CD4-positive, alpha-beta T cell (primary cell): ENCODE measurements around the gene RIC3. TPM values are rescaled to one million over a fixed set of nuclear protein-coding genes. Genes with fewer than 3 reads are reported as not detected.

ENCODE experiments used
- ATAC-seq: fragments of 200-7000 bp; cut with Tn5 transposase; one replicate; pipeline ENCODE4 v1.10.0; 2022; ENCODE audit warnings: mild to moderate bottlenecking; ENCODE audit not compliant: poor library complexity
- CTCF ChIA-PET: fragments of 350-600 bp; sonication (Branson Sonifier 250); formaldehyde crosslinking; loops from one replicate; lab custom pipeline; 2021; ENCODE audit warnings: antibody characterized with exemption, inconsistent platforms; lab: Charles Lee
- POLR2A ChIA-PET: fragments of 350-600 bp; sonication (Branson Sonifier 250); formaldehyde crosslinking; loops from one replicate; lab custom pipeline; 2021; ENCODE audit warnings: antibody characterized with exemption, inconsistent platforms; lab: Charles Lee
- DNase-seq, 14 experiments: peaks; one replicate each; pipeline ENCODE4 v3.0.0-alpha.2; 2013 to 2020; ENCODE audit warnings: mixed read lengths in 2 of 14
- H3K27ac ChIP-seq, 2 donors: one replicate each; pipeline versions ENCODE4 v1.5.1 to v1.7.0; 2013; ENCODE audit warnings: low read length in 2 of 2, low read depth in 1 of 2, mild to moderate bottlenecking in 1 of 2
- H3K27me3 ChIP-seq, 2 experiments: 1 replicate in 1 of 2; 2 replicates in 1 of 2; pipeline versions ENCODE4 v1.6.1 to v1.7.0; 2013; ENCODE audit warnings: low read length in 2 of 2, control low read depth in 1 of 2, mild to moderate bottlenecking in 1 of 2, moderate library complexity in 1 of 2; ENCODE audit not compliant: insufficient read depth in 2 of 2, control insufficient read depth in 1 of 2
- H3K36me3 ChIP-seq: one replicate; pipeline ENCODE4 v1.6.1; 2013; ENCODE audit warnings: low read length, control low read depth; ENCODE audit not compliant: insufficient read depth
- H3K4me1 ChIP-seq: one replicate; pipeline ENCODE4 v1.6.1; 2013; ENCODE audit warnings: low read length, control low read depth; ENCODE audit not compliant: insufficient read depth
- H3K4me3 ChIP-seq: one replicate; pipeline ENCODE4 v1.5.1; 2013; ENCODE audit warnings: mild to moderate bottlenecking, low read length, moderate library complexity
- H3K9me3 ChIP-seq, 2 experiments: 1 replicate in 1 of 2; 2 replicates in 1 of 2; pipeline versions ENCODE4 v1.6.1 to v1.7.0; 2013; ENCODE audit warnings: low read length in 2 of 2, mild to moderate bottlenecking in 2 of 2, control low read depth in 1 of 2, moderate library complexity in 1 of 2; ENCODE audit not compliant: control insufficient read depth in 1 of 2, insufficient read depth in 1 of 2
- H3K27ac Mint-ChIP-seq: one replicate; pipeline ENCODE4 v1.8.0; 2020; ENCODE audit warnings: mixed read lengths
- H3K27me3 Mint-ChIP-seq: one replicate; pipeline ENCODE4 v1.8.0; 2021; ENCODE audit warnings: mixed read lengths
- H3K36me3 Mint-ChIP-seq: one replicate; pipeline ENCODE4 v1.8.0; 2021; ENCODE audit warnings: low read depth, mixed read lengths
- H3K4me1 Mint-ChIP-seq: one replicate; pipeline ENCODE4 v1.8.0; 2021; ENCODE audit warnings: low read depth, mixed read lengths
- H3K4me3 Mint-ChIP-seq: one replicate; pipeline ENCODE4 v1.8.0; 2020; ENCODE audit warnings: mild to moderate bottlenecking, mixed read lengths
- H3K9me3 Mint-ChIP-seq: one replicate; pipeline ENCODE4 v1.8.0; 2020; ENCODE audit warnings: mixed read lengths
- CTCF ChIP-seq: fragments of 200-600 bp; IDR thresholded peaks from one replicate; pipeline ENCODE4 v1.8.0; 2022; ENCODE audit warnings: antibody characterized with exemption, mild to moderate bottlenecking
- intact Hi-C, 2 experiments: fragments of 100-400 bp; cut with DNase I in 1 of 2; cut with micrococcal nuclease in 1 of 2; formaldehyde crosslinking; loops; one replicate each; pipeline versions ENCODE4 v1.15.1 to v1.9.0; 2023 to 2025; cut with DNase I, micrococcal nuclease
- total RNA-seq, 174 experiments: library from RNA in 2 of 174; stranded (reverse) in 2 of 174; gene quantifications; one replicate each; pipeline ENCODE4 v1.2.3 and lab custom pipeline; 2021 to 2026

Gene RIC3
- total RNA-seq, 2 experiments from 2014 or later, result 55.3 to 57.6 TPM

DNA sequence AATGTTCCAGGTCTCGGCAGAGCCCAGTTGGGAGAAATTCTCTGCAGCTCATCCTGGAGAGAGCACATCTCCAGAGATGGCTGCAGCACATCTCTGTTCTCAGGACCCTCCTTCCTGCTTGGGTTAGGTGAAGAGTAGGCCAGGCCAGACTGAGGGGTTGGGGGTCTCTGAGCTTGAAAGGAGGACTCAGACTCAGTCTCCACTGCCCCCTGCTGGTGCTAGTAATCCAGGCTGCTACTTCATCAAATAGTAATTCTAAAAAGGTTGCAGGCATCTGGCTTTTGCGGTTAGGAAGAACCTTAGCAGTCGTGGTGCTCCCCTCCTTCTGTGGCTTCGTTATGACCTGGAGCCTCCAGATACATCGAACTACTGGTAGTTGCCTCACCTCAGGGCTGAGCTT, 78.1 kb downstream of the RIC3 start:
- no peaks in the 10 kb centered on the region for H3K36me3 Mint-ChIP-seq
- ChIA-PET POLR2A (no interaction called here), CTCF (interaction anchor here (0.6 to 1.5 kb wide), 3 partner anchors 9 to 84 kb away, joined by 3 to 4 read pairs (median 4); no protein-coding TSS in a partner anchor)
- ATAC-seq (no peak), DNase-seq (peak in 3 of 14 experiments; percentile 17 to 30 (median 27))
- H3K27me3 Mint-ChIP-seq, result peaks cover 13% of the 10 kb centered on the region
- no peaks in the 10 kb centered on the region for H3K9me3 Mint-ChIP-seq
- H3K4me3 Mint-ChIP-seq, result no peak overlapping the region
- Histone ChIP-seq H3K27ac (no peak overlapping the region), H3K4me3 (no peak overlapping the region), H3K36me3 (no peaks in the 10 kb centered on the region), H3K9me3 (peaks cover 0 to 4% of the 10 kb centered on the region in 2 experiments), H3K4me1 (no peaks in the 10 kb centered on the region), H3K27me3 (no peaks in the 10 kb centered on the region)
- H3K4me1 Mint-ChIP-seq, result peaks cover 5% of the 10 kb centered on the region
- H3K27ac Mint-ChIP-seq, result no peak overlapping the region
- no peak for TF ChIP-seq CTCF
- intact Hi-C loops, result loop anchor here in 1 of 2 experiments (2.0 kb wide), 1 partner anchor 84 kb away; no protein-coding TSS in a partner anchor

GRCh38 chr11:8089791-8090510, 78.9 kb downstream of the RIC3 start:
- Mint-ChIP-seq H3K27me3 (peaks cover 20% of the 10 kb centered on the region), H3K36me3 (no peaks in the 10 kb centered on the region), H3K4me1 (peaks cover 5% of the 10 kb centered on the region), H3K9me3 (no peaks in the 10 kb centered on the region), H3K27ac (no peak overlapping the region), H3K4me3 (no peak overlapping the region)
- ATAC-seq (no peak), DNase-seq (no peak)
- Histone ChIP-seq H3K36me3 (no peaks in the 10 kb centered on the region), H3K4me1 (no peaks in the 10 kb centered on the region), H3K27me3 (peaks cover 0 to 4% of the 10 kb centered on the region in 2 experiments), H3K9me3 (no peaks in the 10 kb centered on the region), H3K4me3 (no peak overlapping the region), H3K27ac (no peak overlapping the region)
- no peak for TF ChIP-seq CTCF
- ChIA-PET CTCF (interaction anchor here (0.9 to 1.5 kb wide), 2 partner anchors 10 to 83 kb away, joined by 4 read pairs; no protein-coding TSS in a partner anchor), POLR2A (no interaction called here)
- intact Hi-C loops, result loop anchor here in 1 of 2 experiments (2.0 kb wide), 1 partner anchor 83 kb away; no protein-coding TSS in a partner anchor

DNA sequence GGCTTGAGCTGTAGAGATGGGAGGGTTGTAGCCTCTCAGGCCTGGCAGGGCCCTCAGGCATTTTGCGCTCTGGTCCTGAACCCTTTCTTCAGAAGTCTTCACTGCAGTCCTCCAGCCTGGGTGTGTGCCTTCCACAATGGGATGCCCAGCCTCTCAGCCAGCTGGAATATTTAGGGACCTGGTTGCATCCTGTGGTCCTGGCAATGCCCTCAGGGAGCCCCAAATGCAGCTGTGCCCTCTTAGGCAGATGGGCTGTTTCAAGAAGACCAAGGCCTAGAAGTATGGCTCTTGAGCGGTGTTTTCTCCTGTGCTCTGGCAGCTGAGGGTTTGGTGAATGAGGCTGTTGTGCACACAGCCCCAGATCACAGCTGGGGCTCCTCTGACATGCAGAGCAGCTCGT, 81.1 kb downstream of the RIC3 start:
- no peaks in the 10 kb centered on the region for H3K9me3 Mint-ChIP-seq
- Histone ChIP-seq H3K4me1 (no peaks in the 10 kb centered on the region), H3K27me3 (peaks cover 9 to 16% of the 10 kb centered on the region in 2 experiments), H3K9me3 (no peaks in the 10 kb centered on the region), H3K4me3 (no peak overlapping the region), H3K36me3 (no peaks in the 10 kb centered on the region), H3K27ac (no peak overlapping the region)
- DNase-seq, result no peak
- no peak overlapping the region for H3K27ac Mint-ChIP-seq
- ATAC-seq, result no peak
- H3K36me3 Mint-ChIP-seq, result no peaks in the 10 kb centered on the region
- intact Hi-C loops, result no loop called here
- peaks cover 5% of the 10 kb centered on the region for H3K4me1 Mint-ChIP-seq
- no peak overlapping the region for H3K4me3 Mint-ChIP-seq
- peaks cover 40% of the 10 kb centered on the region for H3K27me3 Mint-ChIP-seq
- ChIA-PET POLR2A (interaction anchor here (1.0 kb wide), 1 partner anchor 101 kb away, joined by 3 read pairs; the partner anchor contains the start of gene EIF3F), CTCF (no interaction called here)
- TF ChIP-seq CTCF, result no peak
